Heart right ventricle (tissue), 16 donors: ENCODE measurements around the gene AGMAT. TPM values are rescaled to one million over a fixed set of nuclear protein-coding genes. Genes with fewer than 3 reads are reported as not detected.
"Not testable (repeated sequence)": the region's sequence is repeated elsewhere in the genome, so short reads cannot be mapped to it uniquely, and the experiment has no call there.

Source experiments
- ATAC-seq, 8 donors: fragments of 200-7000 bp; cut with Tn5 transposase; one replicate each; pipeline ENCODE4 v1.9.1; 2020; ENCODE audit warnings: mild to moderate bottlenecking in 8 of 8, moderate library complexity in 8 of 8, moderate number of reproducible peaks in 1 of 8
- DNase-seq, 2 donors: peaks; one replicate each; pipeline ENCODE4 v3.0.0-alpha.2; 2020
- H3K27ac ChIP-seq, 10 donors: fragments of 200-600 bp; sonication (generic) in 2 of 10; one replicate each; pipeline versions ENCODE4 v1.5.0 to v1.8.0; 2020 to 2022; ENCODE audit warnings: mild to moderate bottlenecking in 3 of 10
- H3K27me3 ChIP-seq, 7 donors: fragments of 200-600 bp; one replicate each; pipeline ENCODE4 v1.8.0; 2021 to 2022; ENCODE audit warnings: mild to moderate bottlenecking in 2 of 7
- H3K36me3 ChIP-seq, 9 donors: fragments of 200-600 bp; sonication (generic) in 1 of 9; one replicate each; pipeline versions ENCODE4 v1.5.0 to v1.8.0; 2020 to 2022; ENCODE audit warnings: mild to moderate bottlenecking in 2 of 9
- H3K4me1 ChIP-seq, 9 donors: fragments of 200-600 bp; sonication (generic) in 1 of 9; one replicate each; pipeline versions ENCODE4 v1.5.0 to v1.8.0; 2020 to 2022; ENCODE audit warnings: mild to moderate bottlenecking in 4 of 9
- H3K4me3 ChIP-seq, 10 donors: fragments of 200-600 bp; sonication (generic) in 2 of 10; one replicate each; pipeline versions ENCODE4 v1.5.0 to v1.8.0; 2020 to 2022; ENCODE audit warnings: mild to moderate bottlenecking in 7 of 10, moderate library complexity in 2 of 10
- H3K9me3 ChIP-seq, 11 donors: fragments of 200-600 bp in 10 of 11; sonication (generic) in 2 of 11; one replicate each; pipeline versions ENCODE4 v1.5.0 to v1.8.0; 2013 to 2022; ENCODE audit warnings: mild to moderate bottlenecking in 2 of 11, control low read depth in 1 of 11, moderate library complexity in 1 of 11
- CTCF ChIP-seq, 9 donors: fragments of 200-600 bp; sonication (generic) in 2 of 9; IDR thresholded peaks; one replicate each; pipeline versions ENCODE4 v1.5.0 to v1.8.0; 2021 to 2022; ENCODE audit warnings: antibody characterized with exemption in 9 of 9, mild to moderate bottlenecking in 5 of 9, moderate library complexity in 1 of 9
- WGBS, 2 donors: extraction: QIAGEN DNeasy Blood & Tissue Kit; methylation state at CpG; one replicate each; pipeline ENCODE4 v1.1.7; 2013; ENCODE audit warnings: inconsistent platforms in 1 of 2; 5-methylcytosine and 5-hydroxymethylcytosine counted together
- intact Hi-C, 10 donors: fragments of 100-400 bp; cut with DNase I; formaldehyde crosslinking; loops; one replicate each; pipeline versions ENCODE4 v1.11.1 to v1.14.2; 2022
- polyA plus RNA-seq, 2 donors: library from polyadenylated mRNA; stranded (reverse); fragments of 200-250 nt; gene quantifications; one replicate each; pipeline ENCODE4 v1.2.3, GENCODE V29; 2013
- total RNA-seq, 10 donors: library from RNA; stranded (reverse); fragmentation: NEBNext Ultra II Directional in 3 of 10; extraction: Animal tissue kit (Norgen Biotek cat#: 25700) in 3 of 10; gene quantifications; one replicate each; pipeline versions ENCODE4 v1.2.1 to v1.2.4, GENCODE V29; 2021 to 2023
- donor health status: Arrhythmogenic right ventricular cardiomyopathy.
- donor health status: ischemic (EF 13 %, LVEDD 7.1; RV severe dilation, severe dysfunction).
- donor health status: healthy with polysubstance abuse.
- donor health status: DM: no; HTN: yes; CAD: no.
- donor health status: DM: no; HTN: no; CAD: no.
- donor health status: ischemic (EF 25% LVEDD 6.9; RV normal size, moderate dysfunction).
- donor health status: ischemic (EF 25% LVEDD 5.7; RV mildly dilated, moderate dysfunction).
- donor health status: healthy.
- donor health status: DM: yes; HTN: yes; CAD: no.
- donor health status: Ischemic cardiomyopathy.
- donor health status: ischemic (EF 35%, LVEDD 5.7; RV mildly dilated, moderate dysfunction).
- donor health status: nonischemic (EF 11% LVEDD 7.7; RV severe dilation, severe dysfunction).
- donor health status: DM: yes; HTN: yes; CAD: no.
- donor health status: PGD.
- donor health status: ischemic (EF 29% LVEDD 5.4; RV normal size, mild dysfunction).
- donor health status: nonischemic (EF 23%, LVEDD 6.1; RV moderate dilation, normal function).

Gene AGMAT
- total and polyA plus RNA-seq, 12 donors, result 0.06 to 0.30 (median 0.23) TPM; not detected in 5

GRCh38 chr1:15610167-15610566 lies 25.3 kb upstream of the AGMAT start:
- 60 to 72% methylated on average over 4 of the region's 4 CpGs for WGBS, 2 donors
- H3K27ac ChIP-seq, result no peak overlapping the region
- H3K4me3 ChIP-seq, result no peak overlapping the region
- no peak for TF ChIP-seq CTCF (IDR thresholded peaks at IDR 0.05)
- H3K4me1 ChIP-seq, result no peaks in the 10 kb centered on the region
- no peaks in the 10 kb centered on the region for H3K27me3 ChIP-seq
- ATAC-seq (no peak), DNase-seq (no peak)
- peaks cover 0 to 4% (median 0%) of the 10 kb centered on the region in 11 donors for H3K9me3 ChIP-seq
- H3K36me3 ChIP-seq, result no peaks in the 10 kb centered on the region
- intact Hi-C loops, result loop anchor here in 2 of 10 donors (10.0 kb wide), 2 partner anchors 85 to 95 kb away; partner anchors contain the start of genes CASP9 (in 1 of the 2) and DNAJC16 (in 1 of the 2)

GRCh38 chr1:15609631-15610030 lies 24.8 kb upstream of the AGMAT start:
- Histone ChIP-seq H3K4me3 (no peak overlapping the region), H3K4me1 (no peaks in the 10 kb centered on the region), H3K36me3 (no peaks in the 10 kb centered on the region), H3K27me3 (no peaks in the 10 kb centered on the region), H3K9me3 (peaks cover 0 to 4% (median 0%) of the 10 kb centered on the region in 11 donors), H3K27ac (no peak overlapping the region)
- no peak for TF ChIP-seq CTCF (IDR thresholded peaks at IDR 0.05)
- ATAC-seq (no peak), DNase-seq (no peak)
- WGBS, 2 donors, result 84 to 87% methylated on average over 7 of the region's 7 CpGs
- intact Hi-C loops, result loop anchor here in 3 of 10 donors (10.0 kb wide), 3 partner anchors 85 to 95 kb away; partner anchors contain the start of genes CASP9 (in 1 of the 3) and DNAJC16 (in 1 of the 3)

- no peaks in the 10 kb centered on the region for H3K27me3 ChIP-seq
- peaks cover 0 to 4% (median 0%) of the 10 kb centered on the region in 11 donors for H3K9me3 ChIP-seq
- no peak for TF ChIP-seq CTCF (IDR thresholded peaks at IDR 0.05)
- 88 to 92% methylated on average over 11 of the region's 11 CpGs for WGBS, 2 donors
- DNase-seq, result no peak
- no peak overlapping the region for H3K27ac ChIP-seq
- peaks cover 0 to 22% (median 16%) of the 10 kb centered on the region in 9 donors for H3K4me1 ChIP-seq
- no peak for ATAC-seq
- H3K36me3 ChIP-seq, result no peaks in the 10 kb centered on the region
- intact Hi-C loops, result loop anchor here in 1 of 10 donors (10.0 kb wide), 1 partner anchor 89 kb away; no protein-coding TSS in a partner anchor
- H3K4me3 ChIP-seq, result no peak overlapping the region
Measured at GRCh38 chr1:15605398-15606383, 20.8 kb upstream of the AGMAT start.

GRCh38 chr1:15604400-15604799 lies 19.5 kb upstream of the AGMAT start:
- not testable (repeated sequence) for DNase-seq, H3K36me3 ChIP-seq, ATAC-seq, H3K4me3 ChIP-seq, H3K9me3 ChIP-seq, H3K27me3 ChIP-seq
- Histone ChIP-seq H3K4me1 (peaks cover 0 to 22% (median 16%) of the 10 kb centered on the region in 9 donors), H3K27ac (peak overlapping the region in 1 of 10 donors; percentile 87)
- 94 to 96% methylated on average over 21 of the region's 21 CpGs for WGBS, 2 donors
- intact Hi-C loops, result loop anchor here in 1 of 10 donors (10.0 kb wide), 1 partner anchor 90 kb away; no protein-coding TSS in a partner anchor

- ATAC-seq, H3K27me3 ChIP-seq, H3K9me3 ChIP-seq, H3K36me3 ChIP-seq, DNase-seq: not testable (repeated sequence)
- Histone ChIP-seq H3K27ac (peak overlapping the region in 9 of 10 donors; percentile 73 to 89 (median 79)), H3K4me3 (peak overlapping the region; percentile 68 to 95 (median 75)), H3K4me1 (peaks cover 0 to 22% (median 16%) of the 10 kb centered on the region in 9 donors)
- intact Hi-C loops, result loop anchor here in 3 of 10 donors (1.0 to 10.0 kb wide), 2 partner anchors 13 to 91 kb away; partner anchors contain the start of gene DDI2 (in 2 of the 3)
- WGBS, 2 donors, result 65 to 68% methylated on average over 13 of the region's 13 CpGs
Measured at GRCh38 chr1:15603966-15604282, 19.1 kb upstream of the AGMAT start.
